Activated CD4-positive, CD25-positive, alpha-beta regulatory T cell treated with anti-CD3 and anti-CD28 coated beads, Interleukin-2, amount 50 U/mL, for 72 hours (primary cell): ENCODE measurements around the gene AGPAT2.

Experiments used
- DNase-seq: peaks from one replicate; pipeline ENCODE4 v3.0.0; 2021

AGPAT2 gene

GRCh38 chr9:136686794-136687711 is at the start of gene AGPAT2:
AGPAT2 (minus strand) TSS chr9:136687457; CDS start chr9:136687357, 100 bp downstream.
- peak; percentile 78 for DNase-seq

- no peak for DNase-seq
Observed at GRCh38 chr9:136735812-136736480, 48.7 kb upstream of the AGPAT2 start.

GRCh38 chr9:136734837-136735496 is 47.7 kb upstream of the AGPAT2 start:
- no peak for DNase-seq

- no peak for DNase-seq
Observed at GRCh38 chr9:136733611-136734010, 46.4 kb upstream of the AGPAT2 start.

GRCh38 chr9:136732444-136733178 is 45.4 kb upstream of the AGPAT2 start:
- no peak for DNase-seq

GRCh38 chr9:136729926-136730325 is 42.7 kb upstream of the AGPAT2 start:
- DNase-seq = no peak

GRCh38 chr9:136729144-136729543 is 41.9 kb upstream of the AGPAT2 start:
- DNase-seq = no peak

- DNase-seq = peak; percentile 46
Observed at GRCh38 chr9:136728548-136729123, 41.4 kb upstream of the AGPAT2 start.

GRCh38 chr9:136728080-136728547 is 40.9 kb upstream of the AGPAT2 start:
- peak; percentile 97 for DNase-seq

GRCh38 chr9:136726631-136727191 is 39.5 kb upstream of the AGPAT2 start:
- no peak for DNase-seq

- DNase-seq = no peak
Observed at GRCh38 chr9:136726118-136726517, 38.9 kb upstream of the AGPAT2 start.

GRCh38 chr9:136725612-136726011 is 38.4 kb upstream of the AGPAT2 start:
- no peak for DNase-seq

GRCh38 chr9:136724772-136725171 is 37.5 kb upstream of the AGPAT2 start:
- no peak for DNase-seq

GRCh38 chr9:136723989-136724388 is 36.7 kb upstream of the AGPAT2 start:
- DNase-seq = no peak

GRCh38 chr9:136723362-136723976 is 36.2 kb upstream of the AGPAT2 start:
- no peak for DNase-seq

- no peak for DNase-seq
Observed at GRCh38 chr9:136722969-136723356, 35.7 kb upstream of the AGPAT2 start.

- DNase-seq = no peak
Observed at GRCh38 chr9:136722093-136722968, 35.1 kb upstream of the AGPAT2 start.

- DNase-seq = no peak
Observed at GRCh38 chr9:136721339-136722092, 34.3 kb upstream of the AGPAT2 start.

- no peak for DNase-seq
Observed at GRCh38 chr9:136720898-136721338, 33.7 kb upstream of the AGPAT2 start.
